Forelimb muscle (tissue), 1 donor: ENCODE results near the gene LMNA. TPM values are rescaled to one million over a fixed set of nuclear protein-coding genes. Genes with fewer than 3 reads are reported as not detected.

Source experiments
- DNase-seq: peaks from one replicate; pipeline ENCODE4 v3.0.0-alpha.2; 2013; ENCODE audit warnings: low read depth
- polyA plus RNA-seq: library from polyadenylated mRNA; unstranded; fragments of 120-200 nt; gene quantifications from one replicate; pipeline ENCODE4 v1.2.1, GENCODE V29; 2013; ENCODE audit not compliant: insufficient read length

Gene LMNA
- polyA plus RNA-seq, 1 donor: 298 TPM

- DNase-seq: no peak
Observed at GRCh38 chr1:156140879-156141707, 26.6 kb downstream of the LMNA start.

GRCh38 chr1:156143765-156144489 lies 29.4 kb downstream of the LMNA start:
- DNase-seq: no peak

- no peak for DNase-seq
Observed at GRCh38 chr1:156144742-156145141, 30.2 kb downstream of the LMNA start.

- no peak for DNase-seq
Observed at GRCh38 chr1:156145650-156146019, 31.1 kb downstream of the LMNA start.

GRCh38 chr1:156146020-156146768 lies 31.7 kb downstream of the LMNA start:
- DNase-seq: no peak

GRCh38 chr1:156146769-156147405 lies 32.4 kb downstream of the LMNA start:
- DNase-seq: no peak

- no peak for DNase-seq
Observed at GRCh38 chr1:156148216-156148615, 33.7 kb downstream of the LMNA start.

GRCh38 chr1:156149374-156150332 lies 35.1 kb downstream of the LMNA start:
- DNase-seq: no peak

- DNase-seq: no peak
Observed at GRCh38 chr1:156150333-156151011, 36.0 kb downstream of the LMNA start.

- DNase-seq: no peak
Observed at GRCh38 chr1:156151093-156151688, 36.7 kb downstream of the LMNA start.

GRCh38 chr1:156152628-156153027 lies 38.1 kb downstream of the LMNA start:
- DNase-seq: no peak

- no peak for DNase-seq
Observed at GRCh38 chr1:156153362-156153761, 38.9 kb downstream of the LMNA start, which contains the start of gene SEMA4A. TSS of gene SEMA4A (plus strand) at chr1:156153585. CDS start at chr1:156154579, 994 bp downstream.

GRCh38 chr1:156154317-156154749 lies 39.8 kb downstream of the LMNA start:
- no peak for DNase-seq

GRCh38 chr1:156155756-156156510 lies 41.4 kb downstream of the LMNA start:
- DNase-seq: no peak

- DNase-seq: no peak
Observed at GRCh38 chr1:156157506-156157905, 43.0 kb downstream of the LMNA start.

GRCh38 chr1:156157966-156158365 lies 43.5 kb downstream of the LMNA start:
- no peak for DNase-seq

- no peak for DNase-seq
Observed at GRCh38 chr1:156160000-156160742, 45.7 kb downstream of the LMNA start.

- peak; percentile 41 for DNase-seq
Observed at GRCh38 chr1:156160743-156161171, 46.2 kb downstream of the LMNA start.
